NCI-H2171 (cell line): ENCODE measurements around the gene TNFAIP1.

Experiments used
- DNase-seq: peaks from one replicate; lab custom pipeline; 2025; lab: John Stamatoyannopoulos, UW

TNFAIP1 gene

DNA sequence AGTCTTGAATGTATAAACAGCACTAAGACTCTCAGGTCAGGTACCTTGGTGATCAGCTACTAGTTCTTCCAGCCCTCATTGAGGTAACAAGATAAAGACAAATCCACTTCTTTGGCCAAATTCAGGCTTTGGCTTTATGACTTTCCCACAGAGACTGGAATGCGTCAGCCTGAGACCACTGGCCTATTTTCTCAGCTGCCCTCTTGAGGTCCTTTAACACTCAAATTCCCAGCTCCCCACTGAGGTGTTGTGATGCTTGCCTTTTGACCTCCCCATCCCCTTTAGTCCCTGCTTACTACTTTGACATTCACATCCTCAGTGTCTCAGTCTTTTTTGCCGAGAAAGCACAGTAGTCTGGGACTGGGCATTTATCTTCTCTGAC lies 10.6 kb downstream of the TNFAIP1 start:
- no peak for DNase-seq

GRCh38 chr17:28346746-28347246 lies 11.2 kb downstream of the TNFAIP1 start:
- no peak for DNase-seq

DNA sequence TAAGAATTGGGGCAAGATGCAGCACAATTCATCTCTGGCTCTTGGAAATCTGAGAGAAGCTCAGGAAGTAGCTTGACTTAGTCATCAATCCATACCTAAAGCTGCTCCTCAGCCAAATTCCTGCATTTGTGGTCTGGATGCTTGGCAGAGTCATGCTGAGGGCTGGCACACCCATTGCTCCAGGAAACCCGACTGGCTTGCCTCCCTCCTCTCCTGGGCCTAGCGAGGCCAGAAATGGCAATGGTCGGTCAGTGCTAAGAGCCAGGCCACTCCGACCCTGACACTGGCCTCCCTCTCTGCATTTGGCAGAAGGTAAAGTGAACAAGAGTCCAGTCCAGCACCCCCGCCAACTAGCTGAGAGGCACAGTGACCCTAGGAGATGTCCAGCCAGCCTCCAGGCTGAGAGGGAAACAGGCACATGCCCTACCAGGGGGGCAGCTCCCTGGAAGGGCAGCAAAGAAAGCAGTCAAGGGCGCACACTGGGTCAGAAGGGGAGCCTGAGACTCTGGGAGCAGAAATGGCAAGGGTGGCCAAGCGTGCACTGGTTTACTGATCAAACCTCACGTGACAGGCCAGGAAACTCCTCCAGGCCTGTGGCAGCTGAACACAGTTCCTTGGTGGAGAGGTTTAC lies 11.8 kb downstream of the TNFAIP1 start:
- no peak for DNase-seq

DNA sequence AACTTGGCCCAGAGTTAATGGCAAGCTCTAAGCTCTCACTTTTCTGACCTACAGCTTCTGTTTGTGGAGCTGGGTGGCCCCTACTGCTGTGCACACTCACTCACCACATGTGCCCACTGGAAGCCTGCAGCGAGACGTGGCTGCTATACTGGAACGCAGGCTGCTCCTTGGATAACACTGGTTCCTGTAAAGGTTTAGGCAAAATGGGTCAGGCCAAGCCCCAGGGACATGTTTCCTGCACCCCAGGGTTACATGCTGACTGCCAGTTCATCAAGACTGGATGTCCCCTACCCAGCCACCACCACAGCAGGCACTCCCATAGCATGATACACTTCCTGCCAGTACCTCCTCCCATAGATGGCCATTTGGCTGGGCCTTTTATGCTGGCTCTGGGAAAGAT lies 13.4 kb downstream of the TNFAIP1 start:
- no peak for DNase-seq

DNA sequence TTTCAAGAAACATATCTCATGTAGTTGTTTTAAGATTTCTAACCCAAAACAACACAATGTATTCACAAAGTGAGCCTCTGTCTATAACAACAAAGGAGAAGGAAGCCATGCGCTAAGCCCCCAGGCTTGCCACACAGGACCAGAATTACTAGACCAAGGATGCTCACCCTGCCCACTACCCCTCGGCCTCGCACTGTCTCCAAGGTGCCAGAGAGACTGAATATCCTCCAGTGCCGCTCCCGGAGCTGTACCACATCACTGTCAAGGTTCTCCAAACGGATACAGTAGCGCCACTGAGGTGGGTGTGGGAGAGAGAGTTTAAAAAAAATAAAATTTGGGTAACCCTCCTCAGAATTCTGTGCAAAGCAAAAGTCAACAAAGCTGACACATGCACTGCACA lies 14.7 kb downstream of the TNFAIP1 start:
- DNase-seq = no peak

- peak; percentile 95 for DNase-seq
Observed at GRCh38 chr17:28357061-28357900, 21.7 kb downstream of the TNFAIP1 start, which contains the start of gene POLDIP2. Gene POLDIP2 (minus strand): TSS chr17:28357527. CDS start chr17:28357448, 79 bp downstream.

DNA sequence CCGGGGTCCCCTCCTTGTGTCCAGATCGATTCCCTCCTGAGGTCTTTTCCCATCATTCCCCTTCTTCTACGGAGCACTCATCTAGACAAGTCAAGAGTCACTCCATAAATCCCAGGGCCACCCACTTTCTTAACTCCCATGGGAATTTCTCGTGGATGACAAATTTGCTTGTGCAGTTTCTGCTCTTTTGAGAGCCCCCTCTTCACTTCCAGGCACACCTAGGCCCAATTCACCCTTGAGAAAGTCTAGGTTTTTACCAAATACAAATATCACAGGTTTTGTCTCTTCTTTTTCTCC lies 22.3 kb downstream of the TNFAIP1 start:
- DNase-seq = peak; percentile 35

DNA sequence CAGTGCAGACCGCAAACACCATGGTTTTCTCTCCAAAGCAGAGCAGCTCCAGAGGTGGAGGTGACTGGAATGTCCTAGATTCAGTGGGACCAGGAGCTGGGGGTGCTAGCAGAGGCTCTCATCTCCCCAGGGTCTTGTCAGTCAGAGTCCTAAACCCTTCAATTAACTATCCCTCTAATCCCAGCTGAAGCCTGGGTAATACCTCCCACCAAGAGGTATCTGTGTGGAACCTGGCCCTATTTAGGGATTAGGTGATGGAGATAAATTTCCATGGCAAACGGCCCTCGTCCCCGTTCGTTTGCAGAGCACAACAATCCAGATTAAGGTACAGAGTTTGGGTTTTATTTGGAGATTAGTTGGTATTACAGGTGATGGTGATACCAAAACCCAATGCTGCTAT lies 27.6 kb downstream of the TNFAIP1 start:
- DNase-seq = no peak

GRCh38 chr17:28363776-28364650 lies 28.5 kb downstream of the TNFAIP1 start:
- DNase-seq = no peak

DNA sequence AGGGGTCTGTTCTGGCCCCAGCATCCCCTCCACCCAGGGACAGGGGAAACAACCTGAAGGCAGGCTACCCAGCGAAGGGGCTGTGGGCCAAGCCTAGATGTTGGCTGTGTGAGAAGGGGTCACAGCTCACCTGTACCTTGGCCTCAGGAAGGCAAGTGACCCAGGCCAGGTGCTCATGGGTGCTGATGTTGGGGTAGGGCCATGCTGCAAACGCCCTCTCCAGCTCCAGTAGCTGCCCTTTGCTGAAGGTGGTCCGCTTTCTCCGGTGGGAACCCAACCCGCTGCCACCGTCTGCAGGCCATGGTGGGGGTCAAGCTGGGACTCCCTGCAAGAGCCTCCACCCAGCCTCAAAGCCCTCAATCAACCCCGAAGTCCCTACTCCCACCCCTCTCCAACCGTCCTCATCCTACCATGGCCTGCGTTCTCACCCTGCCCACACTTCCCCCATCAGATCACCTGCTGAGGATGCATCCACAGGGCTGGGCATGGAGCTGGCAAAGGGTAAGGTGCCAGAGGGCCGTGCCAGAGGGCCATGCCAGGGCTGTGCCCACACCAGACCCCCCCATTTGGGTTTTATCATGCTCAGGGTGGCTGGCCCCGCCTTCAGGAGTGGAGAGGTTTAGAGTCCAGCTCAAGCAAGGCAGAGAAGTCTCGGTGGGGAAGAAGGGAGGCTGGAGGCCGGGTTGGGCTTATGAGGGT lies 29.3 kb downstream of the TNFAIP1 start, which contains the start of gene SEBOX:
TSS of gene SEBOX (minus strand) at position 535 of the 699 bp plus-strand sequence. CDS start at position 487, 48 bp downstream.
- no peak for DNase-seq

DNA sequence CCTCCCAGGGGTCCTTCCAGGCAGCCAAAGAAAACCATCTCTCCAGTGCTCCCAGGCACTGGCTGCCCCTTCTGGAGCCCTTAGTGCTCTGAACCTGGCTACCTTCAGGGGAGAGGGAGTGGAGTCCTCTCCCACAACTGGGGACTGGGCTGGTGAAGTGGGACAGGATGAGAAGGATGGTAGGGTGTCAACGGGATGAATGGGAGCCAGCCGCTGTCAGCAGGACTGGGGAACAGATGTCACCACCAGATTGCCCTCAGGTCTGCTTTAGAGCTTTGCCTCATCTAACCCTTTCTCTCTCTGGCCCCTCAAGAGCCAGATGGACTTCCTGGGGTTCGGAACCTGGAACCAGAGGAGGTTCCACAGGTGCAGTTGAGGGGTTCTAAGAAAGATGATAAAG lies 29.9 kb downstream of the TNFAIP1 start:
- DNase-seq = peak; percentile 25

DNA sequence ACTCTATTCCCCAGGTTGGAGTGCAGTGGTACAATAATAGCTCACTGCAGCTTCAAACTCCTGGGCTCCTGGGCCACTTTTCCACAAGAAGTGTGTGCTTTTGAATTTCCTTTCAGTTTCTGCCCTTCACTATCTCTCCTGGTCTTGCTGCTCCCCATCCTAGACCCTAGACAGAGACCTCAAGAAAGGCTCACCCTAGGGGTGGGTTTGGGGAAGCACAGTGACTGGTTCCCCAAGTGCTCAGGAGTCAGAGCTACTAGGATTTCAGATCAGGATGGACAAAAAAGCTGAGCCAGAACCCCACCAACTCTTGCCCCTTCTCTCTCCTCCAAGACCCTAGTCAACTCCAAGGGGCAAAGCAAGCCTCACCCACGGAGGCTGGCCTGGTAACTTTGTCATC lies 31.0 kb downstream of the TNFAIP1 start:
- no peak for DNase-seq

DNA sequence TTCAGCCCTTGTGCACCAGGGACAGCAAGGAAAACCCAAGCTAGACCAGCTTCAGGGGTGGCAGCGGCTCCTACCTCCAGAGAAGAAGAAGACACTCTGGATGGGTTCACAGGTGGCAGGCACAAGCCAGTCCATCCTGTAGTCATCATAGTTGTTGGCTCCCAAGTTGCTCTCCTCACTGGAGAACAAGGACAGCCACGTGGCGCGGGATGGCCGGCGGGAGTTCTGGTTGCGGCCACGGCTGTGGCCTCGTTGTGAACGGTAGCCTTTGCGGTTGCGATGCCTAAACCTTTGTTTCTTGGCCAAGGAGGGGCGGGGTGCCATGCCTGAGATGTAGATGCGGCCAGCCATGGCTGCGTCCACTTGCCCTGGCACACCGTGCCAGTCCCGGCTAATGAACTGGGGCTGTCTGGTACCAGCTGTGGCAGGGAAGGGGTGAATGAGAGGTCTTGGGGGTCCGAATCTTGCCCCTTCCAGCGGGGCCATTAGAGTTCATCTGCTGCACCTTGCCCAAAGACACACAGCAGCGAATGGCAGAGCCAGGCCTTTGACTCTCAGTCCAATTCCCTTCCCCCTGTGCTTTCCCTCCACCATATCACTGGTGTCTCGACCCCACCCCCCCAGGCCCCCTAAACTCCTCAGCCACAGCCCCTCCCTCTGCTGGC lies 32.2 kb downstream of the TNFAIP1 start:
- DNase-seq = no peak

DNA sequence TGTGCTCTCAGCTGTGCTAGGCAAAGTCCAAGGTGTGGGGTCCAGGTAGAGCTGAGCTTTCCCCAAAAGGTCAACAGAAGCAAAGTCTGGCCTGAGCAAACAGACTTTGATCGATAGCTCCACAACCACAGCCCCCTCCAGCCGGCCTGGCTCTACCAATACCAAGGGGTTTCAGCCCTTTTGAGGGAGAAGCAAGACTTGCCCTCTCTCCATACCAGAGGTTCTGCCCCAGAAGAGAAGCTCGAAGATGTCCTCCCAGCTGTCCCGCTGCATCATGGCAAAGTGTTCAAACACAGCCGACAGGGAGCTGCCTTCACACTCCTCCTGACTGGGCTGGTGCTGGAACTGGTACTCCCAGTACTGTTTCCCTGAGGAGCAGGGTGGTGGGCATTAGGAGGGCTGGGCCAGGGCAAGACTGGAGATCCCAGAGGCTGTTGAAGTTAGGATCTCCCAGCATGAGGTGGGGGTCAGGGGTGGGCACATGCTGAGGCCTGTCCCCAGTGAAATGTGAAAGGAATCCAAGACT lies 32.8 kb downstream of the TNFAIP1 start:
- DNase-seq = no peak

DNA sequence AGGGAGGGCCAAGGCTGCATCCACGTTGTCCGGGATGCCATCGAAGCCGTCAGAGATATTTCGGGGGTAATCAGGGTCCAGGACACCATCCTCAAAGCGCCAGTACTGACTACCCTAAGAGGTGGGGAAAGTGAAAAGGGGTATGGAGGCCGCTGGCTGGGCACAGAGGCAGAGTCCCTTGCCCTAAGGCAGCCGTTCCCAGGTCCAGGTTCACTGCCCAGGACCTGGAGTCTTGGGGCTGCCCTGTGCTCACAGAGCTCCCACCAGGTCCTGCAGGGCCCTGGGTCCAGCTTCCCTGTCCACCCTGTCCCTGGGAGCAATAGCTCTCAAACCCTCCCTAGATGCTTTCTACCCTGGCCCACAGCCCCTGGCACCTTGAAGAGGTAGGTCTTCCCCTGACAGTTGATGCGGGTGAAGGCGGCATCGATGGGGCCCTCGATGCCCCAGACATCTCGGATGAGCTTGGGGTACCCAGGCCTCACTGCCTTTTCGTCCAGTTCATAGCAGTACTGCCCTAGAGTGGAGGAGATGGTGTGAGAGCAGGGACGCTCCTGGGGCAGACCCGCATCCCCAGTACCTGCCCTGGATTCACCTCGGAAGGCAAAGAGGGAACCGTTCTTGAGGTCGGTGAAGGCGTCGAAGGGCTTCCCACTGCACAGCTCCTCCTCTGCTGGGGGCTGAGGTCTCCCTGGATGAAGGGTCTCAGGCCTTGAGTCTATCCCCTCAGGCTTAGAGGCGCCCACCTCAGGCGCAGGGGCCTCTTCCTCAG lies 33.5 kb downstream of the TNFAIP1 start:
- DNase-seq = no peak

DNA sequence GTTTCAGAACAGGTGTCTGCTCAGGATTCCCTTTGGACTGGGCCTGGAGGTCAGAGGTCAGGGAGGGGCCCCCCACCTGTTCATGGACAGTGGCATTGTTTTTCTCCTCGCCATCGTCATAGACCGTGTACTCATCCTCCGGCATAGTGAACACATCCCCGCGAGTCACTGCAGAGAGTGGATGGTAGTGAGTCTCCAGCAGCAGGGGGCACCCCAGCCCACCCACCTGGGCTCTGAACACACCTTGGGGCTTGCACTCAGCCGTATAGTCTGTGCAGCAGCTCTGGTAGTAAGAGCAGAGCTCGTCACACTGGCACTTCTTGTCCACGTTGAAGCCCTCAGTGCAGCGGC lies 34.1 kb downstream of the TNFAIP1 start:
- no peak for DNase-seq

DNA sequence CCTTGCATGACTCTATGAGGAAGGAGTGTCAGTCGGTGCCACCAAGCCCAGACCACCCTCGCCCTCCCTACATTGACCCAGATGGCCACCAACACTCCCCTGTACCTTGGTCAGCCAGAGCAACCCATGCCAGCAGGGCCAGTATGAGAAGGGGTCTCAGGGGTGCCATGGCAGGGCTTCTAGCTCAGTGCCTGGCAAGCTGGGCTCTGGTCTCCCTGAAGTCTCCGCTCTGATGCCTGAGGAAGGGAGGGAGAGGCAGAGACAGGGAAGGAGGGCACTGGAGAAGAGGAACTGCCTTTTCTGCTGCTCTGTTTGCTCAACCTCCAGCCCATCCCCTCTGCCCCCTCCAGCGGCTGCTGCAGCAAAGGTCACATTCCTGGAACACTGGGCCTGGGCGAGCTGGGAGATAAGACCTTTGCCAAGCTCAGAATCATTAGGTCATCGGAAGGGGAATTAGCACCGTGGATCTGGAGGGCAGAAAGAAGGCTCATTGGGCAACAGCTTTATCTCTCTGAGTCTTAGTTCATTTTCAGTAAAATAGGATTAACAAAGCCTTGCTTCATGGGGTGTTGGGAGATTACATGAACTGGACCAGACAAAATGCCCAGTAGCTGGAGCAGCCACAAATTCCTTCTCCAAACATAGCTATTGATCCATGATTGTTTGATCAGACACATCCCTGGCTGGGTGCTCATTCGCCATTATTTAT lies 34.6 kb downstream of the TNFAIP1 start, which contains the start of gene VTN:
TSS of gene VTN (minus strand) at position 273 of the 709 bp plus-strand sequence. CDS start at position 169, 104 bp downstream.
- no peak for DNase-seq

- DNase-seq = no peak
Observed at GRCh38 chr17:28370744-28371103, 35.2 kb downstream of the TNFAIP1 start.
